OCI-LY7 (cell line): ENCODE results near the gene KRT36. TPM values are rescaled to one million over a fixed set of nuclear protein-coding genes. Genes with fewer than 3 reads are reported as not detected.

Experiments used
- BruUV-seq: library from RNA; stranded (reverse); fragments of 400-500 nt; replicated peaks from 2 replicates; lab custom pipeline; 2021; lab: Mats Ljungman, UMichigan
- CTCF ChIA-PET: fragments of 300-600 bp; sonication (Branson Sonifier 250); formaldehyde crosslinking; loops from one replicate; lab custom pipeline; 2022; ENCODE audit warnings: antibody characterized with exemption; ENCODE audit not compliant: unreplicated experiment; lab: Charles Lee
- POLR2A ChIA-PET: fragments of 300-600 bp; sonication (Branson Sonifier 250); formaldehyde crosslinking; loops from one replicate; lab custom pipeline; 2022; ENCODE audit warnings: antibody characterized with exemption; lab: Charles Lee
- DNase-seq: peaks from one replicate; pipeline ENCODE4 v3.0.0-alpha.2; 2015; ENCODE audit warnings: low spot score
- H2AFZ ChIP-seq: fragments of 200-600 bp; sonication (generic), shearing (Covaris generic); 2 replicates; pipeline ENCODE4 v1.6.1; 2014; ENCODE audit warnings: mild to moderate bottlenecking, antibody characterized with exemption, low read length, moderate library complexity
- H3K27ac ChIP-seq: fragments of 200-600 bp; sonication (generic); 2 replicates; pipeline ENCODE4 v1.5.1; 2014; ENCODE audit warnings: mixed run types, low read depth, mild to moderate bottlenecking, moderate library complexity, low read length, inconsistent platforms; ENCODE audit not compliant: poor library complexity, severe bottlenecking
- H3K36me3 ChIP-seq: fragments of 200-600 bp; sonication (generic); 2 replicates; pipeline ENCODE4 v1.6.1; 2014; ENCODE audit warnings: mild to moderate bottlenecking, antibody characterized with exemption, low read length, moderate library complexity, mixed read lengths; ENCODE audit not compliant: insufficient read depth
- H3K4me1 ChIP-seq: fragments of 200-600 bp; sonication (generic); 2 replicates; pipeline ENCODE4 v1.5.1; 2014; ENCODE audit warnings: mild to moderate bottlenecking, low read length; ENCODE audit not compliant: insufficient read depth, poor library complexity, severe bottlenecking
- H3K4me2 ChIP-seq: fragments of 200-600 bp; sonication (generic); 2 replicates; pipeline ENCODE4 v1.6.1; 2014; ENCODE audit warnings: mild to moderate bottlenecking, low read length
- H3K4me3 ChIP-seq: fragments of 200-600 bp; sonication (generic); 2 replicates; pipeline ENCODE4 v1.5.1; 2014; ENCODE audit warnings: mild to moderate bottlenecking, low read depth, low read length; ENCODE audit not compliant: poor library complexity, severe bottlenecking
- H3K79me2 ChIP-seq: fragments of 200-600 bp; sonication (generic); 2 replicates; pipeline ENCODE4 v1.6.1; 2016; ENCODE audit warnings: low read depth, mild to moderate bottlenecking, low read length, moderate library complexity, mixed read lengths; ENCODE audit not compliant: insufficient read depth
- H3K9me2 ChIP-seq: fragments of 200-600 bp; sonication (generic); 2 replicates; pipeline ENCODE4 v1.6.1; 2016; ENCODE audit warnings: mild to moderate bottlenecking, low read length, mixed read lengths; ENCODE audit not compliant: insufficient read depth
- H3K9me3 ChIP-seq: fragments of 200-600 bp; sonication (generic); 2 replicates; pipeline ENCODE4 v1.6.1; 2014; ENCODE audit warnings: mild to moderate bottlenecking, mixed run types, low read length, mixed read lengths
- H4K20me1 ChIP-seq: fragments of 200-600 bp; sonication (generic); 2 replicates; pipeline ENCODE4 v1.6.1; 2014; ENCODE audit warnings: mild to moderate bottlenecking, antibody characterized with exemption, low read length, moderate library complexity, mixed read lengths; ENCODE audit not compliant: insufficient read depth
- EZH2phosphoT487 ChIP-seq: fragments of 200-600 bp; sonication (generic); IDR thresholded peaks from 2 replicates; pipeline ENCODE4 v1.6.1; 2018; ENCODE audit warnings: low read depth, borderline replicate concordance, mild to moderate bottlenecking, mixed run types, antibody characterized with exemption, low read length, moderate library complexity, mixed read lengths
- intact Hi-C: fragments of 100-400 bp; cut with micrococcal nuclease; formaldehyde crosslinking; loops from one replicate; pipeline ENCODE4 v1.10.0; 2022; ENCODE audit not compliant: unreplicated experiment
- total RNA-seq, 2 experiments: library from RNA; depleted of rRNA in 1 of 2; stranded (reverse); fragments of >200 nt in 1 of 2; shearing (Covaris generic) in 1 of 2; gene quantifications; 2 replicates each; pipeline ENCODE4 v1.2.3, GENCODE V29; 2014 to 2022
- TF ChIP-seq, protein P1 (sequence below): fragments of 200-600 bp; sonication (generic); conservative IDR thresholded peaks from 2 replicates; pipeline ENCODE4 v1.5.1; 2014; ENCODE audit warnings: mild to moderate bottlenecking, antibody characterized with exemption, low read length, moderate library complexity, mixed read lengths

KRT36 gene
- total RNA-seq, 2 experiments from 2014 or later, result not detected

DNA sequence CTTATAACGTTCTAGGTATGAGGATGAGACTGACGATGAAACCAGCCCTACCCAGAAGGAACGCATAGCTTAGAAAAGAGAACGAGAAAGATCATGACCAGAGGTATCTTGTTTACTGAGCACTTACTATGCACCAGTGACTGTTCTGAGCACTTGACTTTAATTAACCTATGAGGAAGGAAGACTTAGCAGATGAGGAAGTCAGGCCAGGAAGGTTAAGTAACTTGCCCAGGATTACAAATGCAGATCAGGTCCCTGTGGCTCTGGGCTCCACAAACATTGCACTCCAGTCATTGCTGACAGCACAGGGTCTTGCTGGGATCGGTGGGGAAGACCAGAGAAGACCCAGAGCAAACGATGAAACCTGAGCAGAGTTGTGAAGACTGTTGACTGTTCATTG is 8.6 kb upstream of the KRT36 start:
- Histone ChIP-seq H2AFZ (no peak overlapping the region), H3K9me3 (no peaks in the 10 kb centered on the region), H3K36me3 (no peaks in the 10 kb centered on the region), H4K20me1 (no peaks in the 10 kb centered on the region), H3K27ac (no peak overlapping the region), H3K79me2 (no peaks in the 10 kb centered on the region), H3K4me2 (no peak overlapping the region), H3K9me2 (no peaks in the 10 kb centered on the region), H3K4me1 (no peaks in the 10 kb centered on the region), H3K4me3 (no peak overlapping the region)
- no TSS peak for BruUV-seq
- ChIA-PET CTCF (no interaction called here), POLR2A (no interaction called here)
- TF ChIP-seq, protein P1, sequence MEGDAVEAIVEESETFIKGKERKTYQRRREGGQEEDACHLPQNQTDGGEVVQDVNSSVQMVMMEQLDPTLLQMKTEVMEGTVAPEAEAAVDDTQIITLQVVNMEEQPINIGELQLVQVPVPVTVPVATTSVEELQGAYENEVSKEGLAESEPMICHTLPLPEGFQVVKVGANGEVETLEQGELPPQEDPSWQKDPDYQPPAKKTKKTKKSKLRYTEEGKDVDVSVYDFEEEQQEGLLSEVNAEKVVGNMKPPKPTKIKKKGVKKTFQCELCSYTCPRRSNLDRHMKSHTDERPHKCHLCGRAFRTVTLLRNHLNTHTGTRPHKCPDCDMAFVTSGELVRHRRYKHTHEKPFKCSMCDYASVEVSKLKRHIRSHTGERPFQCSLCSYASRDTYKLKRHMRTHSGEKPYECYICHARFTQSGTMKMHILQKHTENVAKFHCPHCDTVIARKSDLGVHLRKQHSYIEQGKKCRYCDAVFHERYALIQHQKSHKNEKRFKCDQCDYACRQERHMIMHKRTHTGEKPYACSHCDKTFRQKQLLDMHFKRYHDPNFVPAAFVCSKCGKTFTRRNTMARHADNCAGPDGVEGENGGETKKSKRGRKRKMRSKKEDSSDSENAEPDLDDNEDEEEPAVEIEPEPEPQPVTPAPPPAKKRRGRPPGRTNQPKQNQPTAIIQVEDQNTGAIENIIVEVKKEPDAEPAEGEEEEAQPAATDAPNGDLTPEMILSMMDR, result no peak
- no peak for TF ChIP-seq EZH2phosphoT487
- DNase-seq, result no peak
- intact Hi-C loops, result loop anchor here (5.0 kb wide), 1 partner anchor 149 kb away; no protein-coding TSS in a partner anchor

DNA sequence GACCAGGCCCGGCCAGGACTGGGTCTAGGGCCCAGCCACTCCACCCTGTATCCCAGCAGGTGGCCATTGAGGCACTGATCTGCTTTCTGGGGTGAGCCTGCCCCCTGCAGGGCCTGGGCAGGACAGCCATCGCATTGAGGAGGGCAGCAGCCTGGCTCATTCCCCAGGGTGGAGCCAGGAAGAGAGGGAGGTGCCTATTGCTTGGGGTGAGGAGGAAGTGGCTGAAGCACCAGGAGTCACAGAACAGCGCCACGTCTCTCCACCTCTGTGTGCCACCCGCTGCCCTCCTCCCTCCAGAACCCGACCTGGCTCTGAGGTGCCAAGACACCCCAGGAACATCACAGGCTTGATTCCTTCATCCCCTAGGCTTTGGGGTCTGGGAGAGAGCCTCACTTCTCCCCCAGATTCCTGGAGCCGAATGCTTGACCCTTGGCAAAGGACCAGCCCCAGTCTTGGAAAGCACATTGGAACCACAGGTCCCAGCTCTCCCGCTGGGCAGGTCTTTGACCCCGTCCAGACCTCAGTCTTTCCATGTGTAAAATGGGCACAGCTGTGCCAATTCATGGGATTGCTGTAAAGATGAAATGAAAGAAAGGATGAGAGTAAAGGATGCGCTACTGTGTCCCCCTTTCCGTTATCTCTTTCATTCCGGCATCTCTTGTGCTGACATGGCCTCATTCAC is 7.2 kb upstream of the KRT36 start:
- peak overlapping the region; percentile 21; the same call in 1 of the 2 replicates for H3K4me2 ChIP-seq
- no peaks in the 10 kb centered on the region for H4K20me1 ChIP-seq
- TF ChIP-seq EZH2phosphoT487, result no peak
- TF ChIP-seq, protein P1, result peak; percentile 76
- peak; percentile 67 for DNase-seq
- no peak overlapping the region for H3K27ac ChIP-seq
- H2AFZ ChIP-seq, result peak overlapping the region; percentile 26; the same call in 1 of the 2 replicates
- H3K36me3 ChIP-seq, result no peaks in the 10 kb centered on the region
- no peaks in the 10 kb centered on the region for H3K9me2 ChIP-seq
- BruUV-seq, result no TSS peak
- no peaks in the 10 kb centered on the region for H3K4me1 ChIP-seq
- no peaks in the 10 kb centered on the region for H3K79me2 ChIP-seq
- intact Hi-C loops, result loop anchor here (5.0 kb wide), 1 partner anchor 150 kb away; no protein-coding TSS in a partner anchor
- H3K9me3 ChIP-seq, result no peaks in the 10 kb centered on the region
- POLR2A ChIA-PET, result no interaction called here
- H3K4me3 ChIP-seq, result no peak overlapping the region
- CTCF ChIA-PET, result no interaction called here

DNA sequence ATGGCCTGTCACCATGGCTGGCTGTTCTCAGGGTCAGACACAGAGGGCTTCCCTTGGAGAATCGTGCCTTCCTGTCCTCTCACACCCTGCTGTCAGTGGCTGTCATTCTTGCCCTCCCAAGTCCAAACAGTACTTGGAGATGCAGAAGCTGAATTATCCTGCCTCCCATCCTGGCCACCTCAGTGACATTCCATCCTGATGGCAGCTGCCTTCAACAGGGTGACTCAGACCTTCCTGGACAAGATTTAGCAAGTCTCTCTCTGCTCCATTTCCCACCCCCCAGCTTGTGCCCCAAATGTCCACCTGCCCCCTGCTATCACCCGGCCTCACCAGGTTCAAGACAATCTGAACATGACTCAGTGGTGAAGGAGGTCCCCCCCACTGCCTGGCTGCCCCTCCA is 4.8 kb upstream of the KRT36 start:
- intact Hi-C loops, result no loop called here
- no peaks in the 10 kb centered on the region for H4K20me1 ChIP-seq
- H3K4me1 ChIP-seq, result no peaks in the 10 kb centered on the region
- TF ChIP-seq EZH2phosphoT487, result no peak
- TF ChIP-seq, protein P1, result no peak
- no peak overlapping the region for H3K27ac ChIP-seq
- H3K79me2 ChIP-seq, result no peaks in the 10 kb centered on the region
- DNase-seq, result no peak
- no peak overlapping the region for H2AFZ ChIP-seq
- ChIA-PET POLR2A (no interaction called here), CTCF (no interaction called here)
- H3K9me3 ChIP-seq, result no peaks in the 10 kb centered on the region
- no peak overlapping the region for H3K4me3 ChIP-seq
- H3K4me2 ChIP-seq, result no peak overlapping the region
- H3K9me2 ChIP-seq, result no peaks in the 10 kb centered on the region
- no TSS peak for BruUV-seq
- H3K36me3 ChIP-seq, result no peaks in the 10 kb centered on the region
